Fibroblast of villous mesenchyme (primary cell): ENCODE results near the gene TMEM81. TPM values are rescaled to one million over a fixed set of nuclear protein-coding genes. Genes with fewer than 3 reads are reported as not detected.

ENCODE experiments used
- DNase-seq: peaks from one replicate; pipeline ENCODE4 v3.0.0-alpha.2; 2010; ENCODE audit warnings: low read depth
- H3K4me3 ChIP-seq: 2 replicates; pipeline ENCODE4 v1.5.1; 2011; ENCODE audit warnings: low read depth, mild to moderate bottlenecking, low read length
- total RNA-seq: library from RNA; depleted of rRNA; stranded (reverse); fragments of >200 nt; gene quantifications from 2 replicates; pipeline ENCODE4 v1.2.3, GENCODE V29; 2012
- TF ChIP-seq, protein P1 (sequence below): IDR thresholded peaks from 2 replicates; pipeline ENCODE4 v1.5.1; 2012; ENCODE audit warnings: low read depth, mild to moderate bottlenecking, low read length; ENCODE audit not compliant: insufficient read depth

Gene TMEM81
- total RNA-seq, 1 donor = 1.3 TPM

- DNase-seq = no peak
Measured at GRCh38 chr1:205058853-205059252, 25.4 kb downstream of the TMEM81 start.

DNA sequence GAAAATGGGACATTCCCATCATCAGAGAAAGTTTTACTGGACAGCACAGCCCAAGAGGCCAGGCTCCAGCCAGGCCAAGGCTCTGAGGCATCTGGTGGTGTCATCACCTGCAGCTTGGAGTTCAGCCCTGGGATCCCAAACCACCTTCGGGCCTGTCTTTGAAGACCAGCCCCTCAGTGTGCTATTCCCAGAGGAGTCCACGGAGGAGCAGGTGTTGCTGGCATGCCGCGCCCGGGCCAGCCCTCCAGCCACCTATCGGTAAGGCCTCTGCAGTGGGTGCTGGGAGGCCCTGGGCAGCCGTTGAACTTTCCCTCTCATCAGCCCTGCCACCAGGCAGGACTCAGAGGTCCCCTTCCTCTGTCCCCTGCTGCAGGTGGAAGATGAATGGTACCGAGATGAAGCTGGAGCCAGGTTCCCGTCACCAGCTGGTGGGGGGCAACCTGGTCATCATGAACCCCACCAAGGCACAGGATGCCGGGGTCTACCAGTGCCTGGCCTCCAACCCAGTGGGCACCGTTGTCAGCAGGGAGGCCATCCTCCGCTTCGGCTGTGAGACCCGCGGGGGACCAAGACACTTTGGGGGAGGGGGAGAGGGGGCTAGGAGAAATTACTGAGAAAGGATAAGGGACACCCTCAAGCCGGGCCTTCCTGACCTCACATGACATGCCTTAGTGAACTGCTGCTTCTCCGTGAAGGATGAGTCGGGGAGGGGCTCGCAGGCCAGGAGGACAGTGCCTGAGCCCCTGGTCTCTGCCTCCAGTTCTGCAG is 26.3 kb downstream of the TMEM81 start:
- no peak for DNase-seq
- no peak overlapping the region for H3K4me3 ChIP-seq
- TF ChIP-seq, protein P1, sequence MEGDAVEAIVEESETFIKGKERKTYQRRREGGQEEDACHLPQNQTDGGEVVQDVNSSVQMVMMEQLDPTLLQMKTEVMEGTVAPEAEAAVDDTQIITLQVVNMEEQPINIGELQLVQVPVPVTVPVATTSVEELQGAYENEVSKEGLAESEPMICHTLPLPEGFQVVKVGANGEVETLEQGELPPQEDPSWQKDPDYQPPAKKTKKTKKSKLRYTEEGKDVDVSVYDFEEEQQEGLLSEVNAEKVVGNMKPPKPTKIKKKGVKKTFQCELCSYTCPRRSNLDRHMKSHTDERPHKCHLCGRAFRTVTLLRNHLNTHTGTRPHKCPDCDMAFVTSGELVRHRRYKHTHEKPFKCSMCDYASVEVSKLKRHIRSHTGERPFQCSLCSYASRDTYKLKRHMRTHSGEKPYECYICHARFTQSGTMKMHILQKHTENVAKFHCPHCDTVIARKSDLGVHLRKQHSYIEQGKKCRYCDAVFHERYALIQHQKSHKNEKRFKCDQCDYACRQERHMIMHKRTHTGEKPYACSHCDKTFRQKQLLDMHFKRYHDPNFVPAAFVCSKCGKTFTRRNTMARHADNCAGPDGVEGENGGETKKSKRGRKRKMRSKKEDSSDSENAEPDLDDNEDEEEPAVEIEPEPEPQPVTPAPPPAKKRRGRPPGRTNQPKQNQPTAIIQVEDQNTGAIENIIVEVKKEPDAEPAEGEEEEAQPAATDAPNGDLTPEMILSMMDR = no peak

More at GRCh38 chr1:205058853-205059252, 25.4 kb downstream of the TMEM81 start:
- TF ChIP-seq, protein P1 = no peak
- H3K4me3 ChIP-seq = no peak overlapping the region

DNA sequence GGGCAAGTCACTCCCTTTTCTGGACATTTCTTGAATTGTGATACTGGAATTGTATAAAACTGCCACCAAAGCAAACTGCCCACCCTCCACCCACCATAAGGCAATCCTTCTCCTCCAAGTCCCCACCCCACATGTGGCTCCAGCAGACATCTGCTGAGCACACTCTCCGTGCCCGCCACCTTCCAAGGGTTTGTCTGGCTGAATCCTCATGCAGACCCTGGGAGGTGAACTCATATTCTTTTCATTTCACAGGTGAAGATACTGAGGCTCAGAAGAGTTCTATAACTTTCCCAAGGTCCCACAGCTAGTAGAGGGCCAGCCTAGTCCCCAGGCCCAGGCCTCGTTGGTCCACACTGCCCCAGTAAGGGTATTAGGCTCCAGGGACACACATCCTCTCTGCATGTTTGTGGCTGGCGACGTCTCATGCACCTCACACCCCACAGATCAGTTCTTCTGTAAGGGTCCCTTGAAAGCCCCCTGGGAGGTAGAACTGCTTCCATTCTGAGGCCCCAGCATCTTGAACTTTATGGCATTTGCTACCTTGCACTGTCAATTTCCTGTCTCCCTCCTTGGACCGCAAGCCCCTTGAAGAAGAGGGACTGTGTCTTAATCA is 27.2 kb downstream of the TMEM81 start:
- DNase-seq = no peak
- TF ChIP-seq, protein P1 = no peak
- H3K4me3 ChIP-seq = no peak overlapping the region

DNA sequence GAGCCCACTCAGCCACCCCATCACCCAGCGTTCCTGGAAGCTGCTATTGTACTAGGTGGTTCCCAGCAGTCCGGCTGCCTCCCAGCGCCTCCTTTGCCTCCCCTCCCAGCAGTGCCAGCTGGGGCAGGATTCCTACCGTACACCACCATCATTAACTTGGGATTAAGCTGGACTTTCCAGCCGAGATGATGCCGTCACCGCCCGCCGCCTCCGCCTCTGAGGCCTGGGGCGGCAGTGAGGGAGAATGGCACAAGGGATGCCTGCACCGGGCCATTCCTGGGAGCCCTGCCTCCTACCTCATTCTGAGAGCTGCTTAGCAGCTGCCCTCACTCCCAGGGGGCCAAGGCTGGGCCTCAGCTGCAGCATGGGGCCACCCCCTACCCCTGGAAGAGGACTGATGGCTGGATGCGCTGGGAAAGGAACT is 28.1 kb downstream of the TMEM81 start:
- H3K4me3 ChIP-seq = no peak overlapping the region
- no peak for DNase-seq
- TF ChIP-seq, protein P1 = no peak

GRCh38 chr1:205054013-205054412 is 30.2 kb downstream of the TMEM81 start:
- no peak overlapping the region for H3K4me3 ChIP-seq
- no peak for DNase-seq
- TF ChIP-seq, protein P1 = no peak

GRCh38 chr1:205053296-205053695 is 31.0 kb downstream of the TMEM81 start:
- no peak overlapping the region for H3K4me3 ChIP-seq
- TF ChIP-seq, protein P1 = no peak
- no peak for DNase-seq
